ENCODE measurements around the gene PRX.
"Not testable (repeated sequence)": the region's sequence is repeated elsewhere in the genome, so short reads cannot be mapped to it uniquely, and the experiment has no call there.

The PRX gene

GRCh38 chr19:40433391-40434216, 20.4 kb upstream of the PRX start:
- DNase-seq (ENCODE audit: low read depth in 1 of 2, low spot score in 1 of 2), result peak; percentile 20 to 37

GRCh38 chr19:40432760-40433159, 19.6 kb upstream of the PRX start:
- DNase-seq (ENCODE audit: low read depth in 1 of 2, low spot score in 1 of 2), result not testable (repeated sequence)

- DNase-seq (ENCODE audit: low read depth in 1 of 2, low spot score in 1 of 2), result no peak
Observed at GRCh38 chr19:40431698-40432097, 18.5 kb upstream of the PRX start.

- not testable (repeated sequence) for DNase-seq (ENCODE audit: low read depth in 1 of 2, low spot score in 1 of 2)
Observed at GRCh38 chr19:40430242-40430641, 17.1 kb upstream of the PRX start.

- DNase-seq (ENCODE audit: low read depth in 1 of 2, low spot score in 1 of 2), result not testable (repeated sequence)
Observed at GRCh38 chr19:40428197-40428596, 15.0 kb upstream of the PRX start.

GRCh38 chr19:40425450-40426287, 12.5 kb upstream of the PRX start, which contains the start of gene SERTAD1:
TSS of gene SERTAD1 (minus strand) at chr19:40425992. CDS start at chr19:40423546, 2,446 bp downstream.
- DNase-seq (ENCODE audit: low read depth in 1 of 2, low spot score in 1 of 2), result peak; percentile 100

- no peak for DNase-seq (ENCODE audit: low read depth in 1 of 2, low spot score in 1 of 2)
Observed at GRCh38 chr19:40424637-40425449, 11.7 kb upstream of the PRX start.

- no peak for DNase-seq (ENCODE audit: low read depth in 1 of 2, low spot score in 1 of 2)
Observed at GRCh38 chr19:40423938-40424337, 10.8 kb upstream of the PRX start.

- DNase-seq (ENCODE audit: low read depth in 1 of 2, low spot score in 1 of 2), result no peak
Observed at GRCh38 chr19:40422748-40423566, 9.8 kb upstream of the PRX start.

GRCh38 chr19:40421993-40422747, 9.0 kb upstream of the PRX start:
- DNase-seq (ENCODE audit: low read depth in 1 of 2, low spot score in 1 of 2), result no peak

GRCh38 chr19:40420766-40421765, 7.9 kb upstream of the PRX start:
- DNase-seq (ENCODE audit: low read depth in 1 of 2, low spot score in 1 of 2), result peak; percentile 48 to 63

GRCh38 chr19:40420451-40420765, 7.2 kb upstream of the PRX start:
- DNase-seq (ENCODE audit: low read depth in 1 of 2, low spot score in 1 of 2), result no peak

- no peak for DNase-seq (ENCODE audit: low read depth in 1 of 2, low spot score in 1 of 2)
Observed at GRCh38 chr19:40419780-40420179, 6.6 kb upstream of the PRX start.

- no peak for DNase-seq (ENCODE audit: low read depth in 1 of 2, low spot score in 1 of 2)
Observed at GRCh38 chr19:40419066-40419612, 6.0 kb upstream of the PRX start.

GRCh38 chr19:40418040-40418439, 4.9 kb upstream of the PRX start:
- no peak for DNase-seq (ENCODE audit: low read depth in 1 of 2, low spot score in 1 of 2)

- no peak for DNase-seq (ENCODE audit: low read depth in 1 of 2, low spot score in 1 of 2)
Observed at GRCh38 chr19:40417643-40417981, 4.4 kb upstream of the PRX start.

GRCh38 chr19:40416918-40417642, 3.9 kb upstream of the PRX start:
- no peak for DNase-seq (ENCODE audit: low read depth in 1 of 2, low spot score in 1 of 2)

- no peak for DNase-seq (ENCODE audit: low read depth in 1 of 2, low spot score in 1 of 2)
Observed at GRCh38 chr19:40415768-40416167, 2.6 kb upstream of the PRX start.

Data from activated T-helper 1 cell treated with anti-CD3 and anti-CD28 coated beads, Interleukin-2, amount 50 U/mL, for 16 hours (primary cell).